SK-N-SH (cell line): ENCODE results near the gene FRK. TPM values are rescaled to one million over a fixed set of nuclear protein-coding genes. Genes with fewer than 3 reads are reported as not detected.

Experiments used
- CTCF ChIA-PET: fragments of 300-600, 350-600 bp; formaldehyde crosslinking; extraction: SDS; loops from one replicate; lab custom pipeline; 2021; lab: Yijun Ruan, JAX
- POLR2A ChIA-PET: fragments of 350-600 bp; sonication (Branson Sonifier 250); formaldehyde crosslinking; extraction: SDS; loops from one replicate; lab custom pipeline; 2020; ENCODE audit warnings: antibody characterized with exemption, inconsistent platforms; lab: Yijun Ruan, JAX
- DNase-seq: peaks from one replicate; pipeline ENCODE4 v3.0.0; 2012
- H2AFZ ChIP-seq: fragments of 200-600 bp; sonication (generic); 2 replicates; pipeline ENCODE4 v1.8.1; 2016; ENCODE audit warnings: antibody characterized with exemption, mild to moderate bottlenecking, low read depth
- H3F3A ChIP-seq: fragments of 200-600 bp; sonication (generic); replicated peaks from 2 replicates; pipeline ENCODE3; 2016; ENCODE audit warnings: antibody characterized with exemption, mild to moderate bottlenecking; ENCODE audit not compliant: insufficient read depth
- H3K27ac ChIP-seq, 2 experiments: fragments of 200-500 bp in 1 of 2; fragments of 200-600 bp in 1 of 2; sonication (Bioruptor generic) in 1 of 2; sonication (generic), shearing (Covaris generic) in 1 of 2; 2 replicates each; pipeline versions ENCODE4 v1.5.1 to v1.6.1; 2014 to 2016; ENCODE audit warnings: low read depth in 2 of 2, inconsistent platforms in 1 of 2, low read length in 1 of 2, mild to moderate bottlenecking in 1 of 2, mixed read lengths in 1 of 2
- H3K27me3 ChIP-seq: fragments of 200-600 bp; sonication (generic), shearing (Covaris generic); 2 replicates; pipeline ENCODE4 v1.6.1; 2016; ENCODE audit warnings: mixed run types; ENCODE audit not compliant: insufficient read depth
- H3K36me3 ChIP-seq, 2 experiments: fragments of 200-500 bp in 1 of 2; fragments of 200-600 bp in 1 of 2; sonication (Bioruptor generic) in 1 of 2; sonication (generic) in 1 of 2; replicated peaks in 1 of 2; 2 replicates each; pipeline versions ENCODE3 to v1.5.1; 2014 to 2016; ENCODE audit warnings: low read length in 1 of 2, mild to moderate bottlenecking in 1 of 2; ENCODE audit not compliant: insufficient read depth in 2 of 2, control insufficient read depth in 1 of 2
- H3K4me1 ChIP-seq, 2 experiments: fragments of 200-500 bp in 1 of 2; fragments of 200-600 bp in 1 of 2; sonication (Bioruptor generic) in 1 of 2; sonication (generic), shearing (Covaris generic) in 1 of 2; 2 replicates each; pipeline versions ENCODE4 v1.5.1 to v1.6.1; 2014 to 2016; ENCODE audit warnings: low read depth in 1 of 2, low read length in 1 of 2, mixed run types in 1 of 2; ENCODE audit not compliant: insufficient read depth in 2 of 2, control insufficient read depth in 1 of 2
- H3K4me2 ChIP-seq: fragments of 200-600 bp; sonication (generic), shearing (Covaris generic); 2 replicates; pipeline ENCODE4 v1.6.1; 2017; ENCODE audit warnings: mixed run types
- H3K4me3 ChIP-seq, 2 experiments: fragments of 200-500 bp in 1 of 2; fragments of 200-600 bp in 1 of 2; sonication (Bioruptor generic) in 1 of 2; sonication (generic), shearing (Covaris generic) in 1 of 2; 2 replicates each; pipeline versions ENCODE4 v1.5.1 to v1.8.1; 2014 to 2016; ENCODE audit warnings: low read depth in 2 of 2, inconsistent platforms in 1 of 2, low read length in 1 of 2, mild to moderate bottlenecking in 1 of 2, mixed read lengths in 1 of 2, moderate library complexity in 1 of 2
- H3K79me2 ChIP-seq: fragments of 200-600 bp; sonication (generic); 2 replicates; pipeline ENCODE4 v1.8.1; 2017; ENCODE audit warnings: mild to moderate bottlenecking; ENCODE audit not compliant: insufficient read depth
- H3K9ac ChIP-seq: fragments of 200-600 bp; sonication (generic); 2 replicates; pipeline ENCODE4 v1.6.1; 2017; ENCODE audit warnings: mixed run types
- H3K9me2 ChIP-seq: fragments of 200-600 bp; sonication (generic); 2 replicates; pipeline ENCODE4 v1.6.1; 2017; ENCODE audit warnings: mixed run types
- H3K9me3 ChIP-seq: fragments of 200-600 bp; sonication (generic); 2 replicates; pipeline ENCODE4 v1.6.1; 2017; ENCODE audit warnings: mixed run types, mild to moderate bottlenecking, moderate library complexity
- H4K20me1 ChIP-seq: fragments of 200-600 bp; sonication (generic); 2 replicates; pipeline ENCODE4 v1.6.1; 2017; ENCODE audit warnings: mild to moderate bottlenecking, mixed run types; ENCODE audit not compliant: insufficient read depth
- CHD2 ChIP-seq: fragments of 150-350 bp; IDR thresholded peaks from 2 replicates; pipeline ENCODE4 v1.6.1; 2018; ENCODE audit warnings: low read length; ENCODE audit not compliant: partially characterized antibody
- ELF1 ChIP-seq: IDR thresholded peaks from 2 replicates; pipeline ENCODE4 v1.4.0; 2012
- EP300 ChIP-seq, 2 experiments: IDR thresholded peaks; 2 replicates each; pipeline versions ENCODE4 v1.4.0 to v1.6.1; 2012; ENCODE audit warnings: borderline replicate concordance in 1 of 2, low read depth in 1 of 2, low read length in 1 of 2
- EZH2phosphoT487 ChIP-seq: fragments of 200-600 bp; sonication (generic); IDR thresholded peaks from 2 replicates; pipeline ENCODE4 v1.6.1; 2017; ENCODE audit warnings: low read depth, mixed run types, mild to moderate bottlenecking, antibody characterized with exemption, moderate library complexity, borderline replicate concordance
- FOXJ3 ChIP-seq: sonication (generic); formaldehyde crosslinking; IDR thresholded peaks from 2 replicates; pipeline ENCODE4 v1.5.1; 2020; ENCODE audit warnings: mild to moderate bottlenecking, missing genetic modification reagents
- FOXM1 ChIP-seq: IDR thresholded peaks from 2 replicates; pipeline ENCODE4 v1.4.0; 2012; ENCODE audit warnings: low read depth, mild to moderate bottlenecking
- GABPA ChIP-seq: IDR thresholded peaks from 2 replicates; pipeline ENCODE4 v1.4.0; 2012; ENCODE audit warnings: low read depth, mild to moderate bottlenecking
- GATA2 ChIP-seq: sonication (generic); formaldehyde crosslinking; IDR thresholded peaks from 2 replicates; pipeline ENCODE4 v1.5.0; 2020; ENCODE audit warnings: mild to moderate bottlenecking, missing genetic modification reagents
- IRF3 ChIP-seq: fragments of 150-350 bp; IDR thresholded peaks from 2 replicates; pipeline ENCODE4 v1.6.1; 2016; ENCODE audit warnings: mild to moderate bottlenecking, low read depth, low read length
- MXI1 ChIP-seq: IDR thresholded peaks from 2 replicates; pipeline ENCODE4 v1.6.1; 2012; ENCODE audit warnings: mild to moderate bottlenecking, low read depth, low read length, improper control_type of control experiment
- NFIC ChIP-seq: IDR thresholded peaks from 2 replicates; pipeline ENCODE4 v1.4.0; 2012; ENCODE audit warnings: borderline replicate concordance
- NRF1 ChIP-seq: IDR thresholded peaks from 2 replicates; pipeline ENCODE4 v1.6.1; 2012; ENCODE audit warnings: low read depth, mild to moderate bottlenecking, low read length
- RAD21 ChIP-seq: IDR thresholded peaks from 2 replicates; pipeline ENCODE4 v1.6.1; 2012; ENCODE audit warnings: mild to moderate bottlenecking, low read length
- REST ChIP-seq: IDR thresholded peaks from 2 replicates; pipeline ENCODE4 v1.6.1; 2012; ENCODE audit warnings: mild to moderate bottlenecking, low read depth, low read length, moderate library complexity
- RXRA ChIP-seq: IDR thresholded peaks from 2 replicates; pipeline ENCODE4 v1.4.0; 2012; ENCODE audit warnings: low read depth, mild to moderate bottlenecking, borderline replicate concordance
- TAF1 ChIP-seq: IDR thresholded peaks from 2 replicates; pipeline ENCODE4 v1.6.1; 2012; ENCODE audit warnings: low read depth, mild to moderate bottlenecking, low read length, moderate library complexity, borderline replicate concordance
- TCF12 ChIP-seq: IDR thresholded peaks from 2 replicates; pipeline ENCODE4 v1.4.0; 2012
- TEAD4 ChIP-seq: IDR thresholded peaks from 2 replicates; pipeline ENCODE4 v1.4.0; 2012; ENCODE audit warnings: mild to moderate bottlenecking, borderline replicate concordance; ENCODE audit not compliant: insufficient read depth
- USF1 ChIP-seq: IDR thresholded peaks from 2 replicates; pipeline ENCODE4 v1.4.0; 2012; ENCODE audit warnings: low read depth, borderline replicate concordance
- YY1 ChIP-seq: IDR thresholded peaks from 2 replicates; pipeline ENCODE4 v1.4.0; 2012; ENCODE audit warnings: low read depth, mild to moderate bottlenecking
- WGBS: methylation state at CpG from one replicate; pipeline ENCODE4 v1.1.6; 2017; ENCODE audit warnings: low lambda C conversion rate; 5-methylcytosine and 5-hydroxymethylcytosine counted together
- polyA plus RNA-seq, 3 experiments: library from polyadenylated mRNA; depleted of rRNA; stranded (reverse); fragments of >200 nt; gene quantifications; 2 replicates each; pipeline ENCODE4 v1.2.3, GENCODE V29; 2012

The FRK gene
- polyA plus RNA-seq, 1 of the 3 experiments (the other 2 are of a cell fraction) = under 0.01 TPM

GRCh38 chr6:116029535-116029934 lies 31.2 kb downstream of the FRK start:
- ChIA-PET POLR2A (no interaction called here), CTCF (no interaction called here)
- no peak for TF ChIP-seq FOXM1
- no peak for TF ChIP-seq TEAD4
- TF ChIP-seq NFIC = no peak
- no peak for TF ChIP-seq ELF1
- no peak for TF ChIP-seq EP300 (IDR thresholded peaks at IDR 0.05; ENCODE audit: borderline replicate concordance in 1 of 2, low read depth in 1 of 2, low read length in 1 of 2)
- TF ChIP-seq TAF1 = no peak
- TF ChIP-seq MXI1 = no peak
- no peak for TF ChIP-seq EZH2phosphoT487
- TF ChIP-seq RAD21 = no peak
- TF ChIP-seq RXRA = no peak
- TF ChIP-seq IRF3 = no peak
- no peak overlapping the region for H3K9ac ChIP-seq
- H4K20me1 ChIP-seq = no peaks in the 10 kb centered on the region
- H3K4me1 ChIP-seq = no peaks in the 10 kb centered on the region; a peak in 2 of 4 replicates
- no peak overlapping the region for H3K4me2 ChIP-seq
- H3K27me3 ChIP-seq = no peaks in the 10 kb centered on the region
- H3K36me3 ChIP-seq = no peaks in the 10 kb centered on the region
- H3K4me3 ChIP-seq = no peak overlapping the region
- H3K27ac ChIP-seq = no peak overlapping the region
- no peak overlapping the region for H2AFZ ChIP-seq
- WGBS = 51% methylated on average over 1 of the region's 1 CpG
- no peak for DNase-seq
- H3K9me2 ChIP-seq = no peaks in the 10 kb centered on the region
- no peaks in the 10 kb centered on the region for H3F3A ChIP-seq
- no peaks in the 10 kb centered on the region for H3K9me3 ChIP-seq
- H3K79me2 ChIP-seq = no peaks in the 10 kb centered on the region

- CTCF ChIA-PET = interaction anchor here (0.6 to 1.1 kb wide), 2 partner anchors 9 to 1463 kb away, joined by 3 read pairs; no protein-coding TSS in a partner anchor
- H3F3A ChIP-seq = no peaks in the 10 kb centered on the region
- no peaks in the 10 kb centered on the region for H4K20me1 ChIP-seq
- no peak overlapping the region for H3K9ac ChIP-seq
- H3K9me2 ChIP-seq = no peaks in the 10 kb centered on the region
- H3K79me2 ChIP-seq = no peaks in the 10 kb centered on the region
- no peaks in the 10 kb centered on the region for H3K36me3 ChIP-seq
- H2AFZ ChIP-seq = no peak overlapping the region
- no peaks in the 10 kb centered on the region; a peak in 1 of 4 replicates for H3K4me1 ChIP-seq
- 64% methylated on average over 1 of the region's 1 CpG for WGBS
- no peak overlapping the region for H3K27ac ChIP-seq
- H3K27me3 ChIP-seq = no peaks in the 10 kb centered on the region
- H3K9me3 ChIP-seq = no peaks in the 10 kb centered on the region
- no peak overlapping the region for H3K4me3 ChIP-seq
- no peak overlapping the region for H3K4me2 ChIP-seq
- POLR2A ChIA-PET = no interaction called here
- no peak for DNase-seq
- TF ChIP-seq REST (no peak), ELF1 (no peak), YY1 (no peak), TAF1 (no peak), CHD2 (no peak), TCF12 (no peak), NRF1 (no peak), GABPA (no peak), FOXM1 (no peak), RAD21 (no peak), FOXJ3 (CRISPR knock-in tag) (no peak), EZH2phosphoT487 (no peak), IRF3 (no peak), GATA2 (no peak), USF1 (no peak)
These were observed 32.5 kb downstream of the FRK start for GRCh38 chr6:116028233-116028632.
